GM19395 (cell line): ENCODE data around the gene ZNRF3.
"Not testable (repeated sequence)": the region's sequence is repeated elsewhere in the genome, so short reads cannot be mapped to it uniquely, and the experiment has no call there.

ENCODE experiments used
- ATAC-seq: cut with Tn5 transposase; IDR thresholded peaks from one replicate; pipeline ENCODE4 v1.9.1; 2021; ENCODE audit warnings: mild to moderate bottlenecking, moderate library complexity; ENCODE audit not compliant: unreplicated experiment

The ZNRF3 gene

GRCh38 chr22:29080106-29080975 is 197.0 kb downstream of the ZNRF3 start:
- ATAC-seq, result no peak

- no peak for ATAC-seq
These were observed 198.3 kb downstream of the ZNRF3 start for GRCh38 chr22:29081517-29082236.

GRCh38 chr22:29082826-29083545 is 199.6 kb downstream of the ZNRF3 start:
- ATAC-seq, result no peak

DNA sequence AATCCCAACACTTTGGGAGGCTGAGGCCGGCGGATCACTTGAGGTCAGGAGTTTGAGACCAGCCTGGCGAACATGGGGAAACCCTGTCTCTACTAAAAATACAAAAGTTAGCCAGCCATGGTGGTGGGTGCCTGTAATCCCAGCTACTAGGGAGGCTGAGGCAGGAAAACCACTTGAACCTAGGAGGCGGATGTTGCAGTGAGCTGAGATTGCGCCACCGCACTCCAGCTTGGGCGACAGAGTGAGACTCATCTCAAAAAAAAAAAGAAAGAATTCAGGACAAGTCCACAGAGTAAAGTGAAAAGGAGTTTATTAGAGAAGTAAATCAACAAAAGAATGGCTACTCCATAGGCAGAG is 200.2 kb downstream of the ZNRF3 start:
- ATAC-seq, result not testable (repeated sequence)

DNA sequence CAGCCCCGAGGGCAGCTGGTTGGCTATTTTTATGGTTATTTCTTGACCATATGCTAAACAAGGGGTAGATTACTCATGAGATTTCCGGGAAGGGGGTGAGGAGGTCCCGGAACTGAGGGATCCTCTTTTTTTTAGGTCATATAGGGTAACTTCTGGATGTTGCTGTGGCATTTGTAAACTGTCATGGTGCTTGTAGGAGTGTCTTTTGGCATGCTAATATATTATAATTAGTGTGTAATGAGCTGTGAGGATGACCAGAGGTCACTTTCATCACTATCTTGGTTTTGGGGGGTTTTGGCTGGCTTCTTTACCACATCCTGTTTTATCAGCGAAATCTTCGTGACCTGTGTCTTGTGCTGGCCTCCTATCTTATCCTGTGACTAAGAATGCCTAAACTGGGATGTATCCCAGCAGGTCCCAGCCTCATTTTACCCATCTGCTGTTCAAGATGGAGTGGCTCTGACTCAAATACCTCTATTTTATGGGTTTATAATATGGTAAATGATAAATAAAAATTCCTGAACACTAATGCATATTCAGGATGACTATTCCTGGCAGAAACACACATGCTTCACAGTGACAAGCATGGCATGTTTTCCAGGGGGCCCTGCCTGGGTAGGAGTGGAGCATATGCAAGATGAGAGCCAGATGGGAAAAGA is 200.7 kb downstream of the ZNRF3 start:
- no peak for ATAC-seq

DNA sequence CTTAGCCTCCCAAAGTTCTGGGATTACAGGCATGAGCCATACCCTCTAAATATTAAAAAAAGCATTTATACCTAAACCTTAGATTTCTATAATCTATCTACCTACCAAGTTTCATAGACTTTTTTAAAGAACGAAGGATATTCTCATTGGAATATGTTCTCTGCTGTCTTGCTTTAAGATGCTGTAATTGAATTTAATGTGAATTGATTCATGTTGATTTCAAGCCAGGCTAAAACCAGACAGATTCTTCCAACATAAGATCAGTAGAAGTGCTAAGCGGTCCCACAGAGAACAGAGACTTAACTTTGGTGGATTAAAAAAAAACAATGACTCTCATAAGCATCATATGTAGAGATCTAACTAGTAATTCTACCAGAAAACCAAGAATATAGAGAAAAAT is 203.6 kb downstream of the ZNRF3 start:
- ATAC-seq, result no peak

DNA sequence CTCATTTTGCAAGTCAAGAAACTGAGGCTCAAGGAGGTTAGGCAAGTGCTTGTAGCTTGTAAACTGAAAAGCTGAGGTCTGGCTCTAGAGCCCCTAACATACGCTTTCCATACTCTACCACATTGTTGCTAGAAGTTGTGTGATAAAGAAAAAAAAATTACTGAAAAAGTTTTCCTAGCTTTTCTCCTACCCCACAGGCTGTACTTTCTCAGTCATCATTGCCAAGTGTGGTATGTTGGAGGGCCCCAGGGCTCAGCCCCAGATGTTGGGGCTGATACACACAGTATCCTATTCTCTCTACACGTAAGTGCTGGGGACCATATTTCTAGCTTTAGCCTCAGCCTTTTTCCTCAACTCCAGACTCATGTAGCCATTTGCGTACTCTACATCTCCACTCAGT is 205.4 kb downstream of the ZNRF3 start:
- no peak for ATAC-seq

GRCh38 chr22:29089507-29089906 is 206.1 kb downstream of the ZNRF3 start:
- ATAC-seq, result no peak

GRCh38 chr22:29090039-29090438 is 206.7 kb downstream of the ZNRF3 start:
- no peak for ATAC-seq

DNA sequence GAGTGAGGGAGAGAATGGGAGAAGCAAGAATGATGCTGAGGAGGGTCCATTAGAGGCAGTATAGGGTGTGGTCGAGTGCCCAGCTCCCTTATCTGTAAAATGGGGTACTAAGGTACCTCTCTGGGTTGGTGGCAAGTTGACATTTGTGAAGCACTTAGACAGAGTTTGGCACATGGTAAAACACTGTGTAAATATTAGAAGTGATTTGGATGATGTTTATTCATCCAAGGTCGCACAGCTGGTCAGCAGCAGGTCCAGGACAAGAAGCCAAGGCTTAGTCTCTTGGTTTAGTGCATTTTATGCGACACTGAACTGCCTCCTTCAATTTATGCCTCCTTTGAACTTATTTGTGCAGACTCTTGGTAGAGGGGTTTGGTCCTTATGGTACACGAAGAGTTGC is 208.9 kb downstream of the ZNRF3 start:
- no peak for ATAC-seq

GRCh38 chr22:29093030-29093429 is 209.7 kb downstream of the ZNRF3 start:
- no peak for ATAC-seq

DNA sequence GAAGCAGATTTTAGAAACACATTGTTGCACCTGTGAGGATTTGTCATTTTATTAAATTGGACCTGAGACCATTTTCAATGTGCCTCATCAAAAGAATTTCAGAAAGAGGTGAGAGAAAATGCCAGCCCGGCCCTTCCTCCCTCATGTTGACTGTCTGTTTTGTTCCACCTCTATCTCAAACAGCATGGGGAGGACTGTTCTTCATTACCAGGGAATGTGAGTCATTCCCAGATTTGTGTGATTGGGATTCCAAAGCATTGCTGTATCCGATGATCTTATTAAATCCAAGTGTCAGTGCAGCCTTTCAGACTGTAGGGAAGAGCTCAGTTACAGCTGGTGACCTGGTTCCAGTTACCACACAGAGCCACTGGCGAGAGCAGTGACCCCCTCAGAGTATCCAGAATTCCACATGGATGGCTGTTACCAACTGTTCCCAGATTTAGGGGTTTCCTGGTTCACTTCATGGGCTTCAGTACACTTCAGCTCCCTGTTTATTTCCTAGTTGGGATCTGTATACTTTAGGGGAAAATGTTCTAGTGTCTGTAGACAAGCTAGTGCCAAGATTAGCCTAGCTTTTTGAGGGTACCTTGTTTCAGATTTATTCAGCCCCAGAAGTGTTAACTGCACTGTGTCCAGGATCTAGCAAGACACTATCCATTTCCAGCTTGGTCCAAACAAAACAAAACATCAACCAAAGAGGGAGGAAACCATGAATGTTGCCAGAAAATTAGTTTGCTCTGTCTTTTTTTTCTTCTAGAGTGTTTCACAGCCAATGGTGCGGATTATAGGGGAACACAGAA is 210.3 kb downstream of the ZNRF3 start:
- no peak for ATAC-seq

DNA sequence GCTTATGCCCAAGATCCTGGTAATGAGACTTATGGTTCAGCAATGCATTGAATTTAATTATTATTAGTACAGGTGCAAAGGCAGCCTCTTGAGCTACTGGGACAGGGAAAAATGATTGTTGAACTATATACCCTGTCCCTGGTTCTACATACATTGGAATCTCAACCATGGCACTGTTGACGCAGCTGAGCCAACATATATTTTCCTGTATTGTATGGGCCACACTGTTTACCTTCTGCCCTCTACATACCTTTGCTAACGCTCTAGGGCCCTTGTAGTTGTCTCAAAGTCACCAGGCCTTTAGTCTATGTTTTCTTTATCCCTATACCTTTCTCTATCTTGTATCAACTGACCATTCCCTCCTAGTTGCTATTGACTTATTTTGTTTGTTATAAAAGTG is 212.1 kb downstream of the ZNRF3 start:
- ATAC-seq, result no peak

GRCh38 chr22:29096736-29097669 is 213.6 kb downstream of the ZNRF3 start:
- no peak for ATAC-seq

GRCh38 chr22:29098296-29098695 is 214.9 kb downstream of the ZNRF3 start:
- no peak for ATAC-seq

DNA sequence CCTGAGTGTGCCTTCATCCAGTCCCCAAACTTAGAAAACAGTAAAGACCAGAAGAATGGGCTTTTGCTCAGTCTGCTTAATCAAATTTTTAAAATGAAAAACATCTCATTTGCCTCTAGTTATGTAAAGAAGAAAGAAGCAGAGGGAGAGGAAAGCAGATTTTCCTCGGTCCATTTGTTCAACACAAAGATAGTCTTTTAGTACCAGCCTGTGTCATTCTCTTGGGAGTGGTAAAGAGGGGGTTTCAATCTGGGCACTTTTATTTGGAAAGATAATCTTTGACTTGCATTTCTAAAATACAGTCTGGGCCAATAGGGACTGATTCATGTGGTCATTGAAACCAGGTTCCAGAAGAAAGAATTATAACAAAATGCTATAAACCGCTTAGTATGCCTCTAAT is 218.9 kb downstream of the ZNRF3 start:
- no peak for ATAC-seq

DNA sequence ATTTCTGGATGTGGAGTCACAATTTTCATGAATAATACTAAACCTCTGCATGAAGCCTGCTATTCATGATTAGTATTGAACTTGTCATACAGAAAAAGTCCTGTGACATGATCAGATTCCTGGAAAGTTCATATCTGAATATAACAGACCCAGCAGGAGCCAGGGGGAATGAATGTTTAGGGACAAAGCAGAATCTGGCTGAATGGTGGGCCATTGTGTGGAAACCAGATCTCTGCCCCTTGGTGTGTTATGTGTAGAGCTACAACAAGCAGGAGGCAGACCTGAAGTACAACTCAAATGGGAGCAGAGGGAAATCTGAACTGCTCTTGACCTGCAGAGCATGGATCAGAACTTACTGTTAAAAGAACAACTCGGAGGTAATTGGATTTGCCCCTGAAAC is 219.7 kb downstream of the ZNRF3 start:
- ATAC-seq, result no peak

- ATAC-seq, result no peak
These were observed 222.1 kb downstream of the ZNRF3 start for GRCh38 chr22:29105468-29105867.

- ATAC-seq, result no peak
These were observed 223.5 kb downstream of the ZNRF3 start for GRCh38 chr22:29106839-29107238.
